Measurements from ENCODE around the gene PHLDA1.

- TF ChIP-seq, protein P1, sequence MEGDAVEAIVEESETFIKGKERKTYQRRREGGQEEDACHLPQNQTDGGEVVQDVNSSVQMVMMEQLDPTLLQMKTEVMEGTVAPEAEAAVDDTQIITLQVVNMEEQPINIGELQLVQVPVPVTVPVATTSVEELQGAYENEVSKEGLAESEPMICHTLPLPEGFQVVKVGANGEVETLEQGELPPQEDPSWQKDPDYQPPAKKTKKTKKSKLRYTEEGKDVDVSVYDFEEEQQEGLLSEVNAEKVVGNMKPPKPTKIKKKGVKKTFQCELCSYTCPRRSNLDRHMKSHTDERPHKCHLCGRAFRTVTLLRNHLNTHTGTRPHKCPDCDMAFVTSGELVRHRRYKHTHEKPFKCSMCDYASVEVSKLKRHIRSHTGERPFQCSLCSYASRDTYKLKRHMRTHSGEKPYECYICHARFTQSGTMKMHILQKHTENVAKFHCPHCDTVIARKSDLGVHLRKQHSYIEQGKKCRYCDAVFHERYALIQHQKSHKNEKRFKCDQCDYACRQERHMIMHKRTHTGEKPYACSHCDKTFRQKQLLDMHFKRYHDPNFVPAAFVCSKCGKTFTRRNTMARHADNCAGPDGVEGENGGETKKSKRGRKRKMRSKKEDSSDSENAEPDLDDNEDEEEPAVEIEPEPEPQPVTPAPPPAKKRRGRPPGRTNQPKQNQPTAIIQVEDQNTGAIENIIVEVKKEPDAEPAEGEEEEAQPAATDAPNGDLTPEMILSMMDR (optimal IDR thresholded peaks at IDR 0.05 in 1 of 3, IDR thresholded peaks at IDR 0.05 in 1 of 3, conservative IDR thresholded peaks at IDR 0.05 in 1 of 3; ENCODE audit: extremely low read depth in 1 of 3, insufficient read depth in 2 of 3, low read length in 3 of 3) = no peak
- TF ChIP-seq EZH2 (IDR thresholded peaks at IDR 0.05; ENCODE audit: low read length) = no peak
Measured at GRCh38 chr12:76002598-76003354, 28.8 kb downstream of the PHLDA1 start.

Data from keratinocyte (primary cell).